GM12878 (cell line): ENCODE measurements around the gene STK10. TPM values are rescaled to one million over a fixed set of nuclear protein-coding genes. Genes with fewer than 3 reads are reported as not detected.

Source experiments
- ATAC-seq: fragments of 200-7000 bp; cut with Tn5 transposase; 3 replicates; pipeline ENCODE4 v1.9.1; 2020; ENCODE audit warnings: mild to moderate bottlenecking, moderate library complexity
- BruUV-seq: library from RNA; stranded (reverse); fragments of 400-500 nt; replicated peaks from 2 replicates; lab custom pipeline; 2021; lab: Mats Ljungman, UMichigan
- CTCF ChIA-PET: fragments of 300-600 bp; sonication (Branson Sonifier 250); formaldehyde crosslinking; extraction: SDS; loops from one replicate; lab custom pipeline; 2021; ENCODE audit warnings: inconsistent platforms; lab: Yijun Ruan, JAX
- POLR2A ChIA-PET: fragments of 350-600 bp; formaldehyde crosslinking; extraction: SDS; loops from one replicate; lab custom pipeline; 2021; ENCODE audit warnings: inconsistent platforms; lab: Charles Lee
- RAD21 ChIA-PET: fragments of 300-600 bp; sonication (Branson Sonifier 250); formaldehyde crosslinking; loops from one replicate; lab custom pipeline; 2023; ENCODE audit warnings: antibody characterized with exemption; ENCODE audit not compliant: unreplicated experiment; lab: Charles Lee
- SMC1A ChIA-PET: fragments of 300-600 bp; sonication (Branson Sonifier 250); formaldehyde crosslinking; loops from one replicate; lab custom pipeline; 2023; ENCODE audit not compliant: unreplicated experiment, uncharacterized antibody; lab: Charles Lee
- DNase-seq: peaks from one replicate; pipeline ENCODE4 v3.0.0-alpha.2; 2011; ENCODE audit warnings: low read depth, low spot score
- FAIRE-seq: peaks from 3 replicates; lab custom pipeline; 2011; peaks lifted over from hg19 to GRCh38; lab: Jason Lieb, UNC
- H2AFZ ChIP-seq: 2 replicates; pipeline ENCODE4 v1.6.0; 2011; ENCODE audit warnings: low read depth, low read length, control low read depth; ENCODE audit not compliant: control insufficient read depth
- H3K27ac ChIP-seq: 2 replicates; pipeline ENCODE4 v1.5.1; 2011; ENCODE audit warnings: control low read depth; ENCODE audit not compliant: control insufficient read depth, insufficient read depth
- H3K27me3 ChIP-seq, 2 experiments: replicated peaks in 1 of 2; 2 replicates each; pipeline versions ENCODE4 v1.6.0 to v1.6.1; 2011; ENCODE audit warnings: low read length in 1 of 2; ENCODE audit not compliant: control insufficient read depth in 2 of 2, insufficient read depth in 2 of 2
- H3K36me3 ChIP-seq, 2 experiments: 2 replicates each; pipeline ENCODE4 v1.5.1; 2011; ENCODE audit warnings: low read length in 1 of 2; ENCODE audit not compliant: control insufficient read depth in 2 of 2, insufficient read depth in 2 of 2
- H3K4me1 ChIP-seq: 2 replicates; pipeline ENCODE4 v1.6.1; 2011; ENCODE audit warnings: mild to moderate bottlenecking, low read length, moderate library complexity, mixed read lengths; ENCODE audit not compliant: control insufficient read depth, insufficient read depth
- H3K4me2 ChIP-seq: 2 replicates; pipeline ENCODE4 v1.6.0; 2011; ENCODE audit warnings: control low read depth; ENCODE audit not compliant: control insufficient read depth, insufficient read depth
- H3K4me3 ChIP-seq: fragments of 200-600 bp; sonication (generic); 2 replicates; pipeline ENCODE4 v1.5.1; 2016
- H3K79me2 ChIP-seq: 2 replicates; pipeline ENCODE4 v1.6.0; 2011; ENCODE audit warnings: low read length; ENCODE audit not compliant: control insufficient read depth, insufficient read depth
- H3K9ac ChIP-seq: 2 replicates; pipeline ENCODE4 v1.8.0; 2011; ENCODE audit warnings: low read length, control low read depth, mixed read lengths; ENCODE audit not compliant: control insufficient read depth, insufficient read depth
- H3K9me3 ChIP-seq: replicated peaks from 3 replicates; pipeline ENCODE4 v1.5.1; 2011; ENCODE audit warnings: mild to moderate bottlenecking, low read length; ENCODE audit not compliant: control insufficient read depth, insufficient read depth
- H4K20me1 ChIP-seq: 2 replicates; pipeline ENCODE4 v1.6.0; 2011; ENCODE audit not compliant: control insufficient read depth, insufficient read depth
- BACH1 ChIP-seq: fragments of 450-650 bp; IDR thresholded peaks from 2 replicates; pipeline ENCODE4 v1.6.1; 2017; ENCODE audit warnings: mild to moderate bottlenecking, borderline replicate concordance
- CBX3 ChIP-seq: fragments of 200-600 bp; sonication (generic); IDR thresholded peaks from 2 replicates; pipeline ENCODE4 v1.6.1; 2016; ENCODE audit warnings: low read depth, borderline replicate concordance
- CREM ChIP-seq: IDR thresholded peaks from 2 replicates; pipeline ENCODE4 v1.6.1; 2014; ENCODE audit warnings: antibody characterized with exemption, low read depth
- HDGF ChIP-seq: fragments of 450-650 bp; IDR thresholded peaks from 2 replicates; pipeline ENCODE4 v1.6.1; 2016; ENCODE audit warnings: antibody characterized with exemption
- NRF1 ChIP-seq: conservative IDR thresholded peaks from 2 replicates; pipeline ENCODE4 v1.6.1; 2011; ENCODE audit warnings: mild to moderate bottlenecking, low read depth, low read length, improper control_type of control experiment
- POLR2A ChIP-seq: IDR thresholded peaks from 2 replicates; pipeline ENCODE4 v1.6.1; 2011; ENCODE audit warnings: low read depth, mild to moderate bottlenecking, low read length
- STAT1 ChIP-seq: fragments of 450-650 bp; conservative IDR thresholded peaks from 2 replicates; pipeline ENCODE4 v1.6.1; 2014; ENCODE audit warnings: antibody characterized with exemption, mild to moderate bottlenecking
- TARDBP ChIP-seq: IDR thresholded peaks from 2 replicates; pipeline ENCODE4 v1.6.1; 2016; ENCODE audit warnings: borderline replicate concordance
- YBX1 ChIP-seq: fragments of 450-650 bp; IDR thresholded peaks from 2 replicates; pipeline ENCODE4 v1.6.1; 2016; ENCODE audit warnings: antibody characterized with exemption
- WGBS: methylation state at CpG from one replicate; pipeline ENCODE4 v1.1.6; 2016; ENCODE audit warnings: low lambda C conversion rate; ENCODE audit not compliant: insufficient replicate concordance, insufficient coverage; ENCODE audit errors: missing lambda C conversion rate; 5-methylcytosine and 5-hydroxymethylcytosine counted together
- in situ Hi-C: fragments of 300-500 bp; cut with MboI; formaldehyde crosslinking; loops from 9 replicates; pipeline ENCODE4 v1.14.3; 2018; ENCODE audit warnings: mixed read lengths
- intact Hi-C: fragments of 100-400 bp; cut with micrococcal nuclease; formaldehyde crosslinking; loops from one replicate; pipeline ENCODE4 v1.14.2; 2022; ENCODE audit not compliant: unreplicated experiment
- polyA plus RNA-seq, 11 experiments: library from polyadenylated mRNA; depleted of rRNA in 4 of 11; unstranded in 6 of 11; stranded (reverse) in 5 of 11; fragments of >200 nt; fragmentation: Nextera tagmentation in 4 of 11; fragmentation: Illumina TruSeq in 1 of 11; extraction: Ambion mirVana in 4 of 11; extraction: Trizol in 1 of 11; gene quantifications; 1 replicate in 1 of 11; 2 replicates in 10 of 11; pipeline versions ENCODE4 v1.2.1 to v1.2.3, GENCODE V29; 2011 to 2016; ENCODE audit warnings: inconsistent platforms in 2 of 11, missing spikeins in 2 of 11, low read depth in 1 of 11
- total RNA-seq, 4 experiments: library from RNA; depleted of rRNA in 3 of 4; stranded (reverse); fragments of >200 nt in 3 of 4; fragmentation: Illumina TruSeq in 1 of 4; extraction: Trizol in 1 of 4; gene quantifications; 2 replicates each; pipeline versions ENCODE4 v1.2.1 to v1.2.3, GENCODE V29; 2013 to 2021
- TF ChIP-seq, protein P1 (sequence below): fragments of 150-350 bp; IDR thresholded peaks from 2 replicates; pipeline ENCODE4 v1.6.1; 2016; ENCODE audit warnings: low read depth, low read length

The STK10 gene
- total and polyA plus RNA-seq, 10 of the 15 experiments (the other 5 are each of a cell fraction or from before 2014, with no cell fraction given) = 14.2 to 96.4 (median 50.6) TPM

DNA sequence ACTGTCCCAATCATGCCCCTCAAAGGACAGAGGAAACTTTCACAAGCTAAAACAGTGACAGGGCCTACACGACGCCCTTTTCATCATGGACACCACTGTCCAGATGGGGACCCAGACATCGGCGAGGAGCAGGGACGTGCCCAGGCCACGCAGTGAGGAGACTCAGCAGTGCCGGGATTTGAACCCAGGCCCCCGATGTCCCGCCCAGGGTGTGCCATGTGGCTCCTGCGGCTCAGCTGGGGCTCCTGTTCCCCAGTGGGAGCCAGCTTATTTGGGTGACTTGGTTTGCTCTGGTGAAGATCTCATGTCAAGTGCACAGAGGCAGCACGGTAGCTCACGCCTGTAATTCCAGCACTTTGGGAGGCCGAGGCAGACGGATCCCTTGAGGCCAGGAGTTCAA is 82.2 kb downstream of the STK10 start:
- no peak overlapping the region for H3K4me3 ChIP-seq
- SMC1A ChIA-PET = interaction anchor here (0.6 to 10.6 kb wide), 6 partner anchors 13 to 260 kb away, joined by 3 to 165 read pairs (median 3); partner anchors contain the start of gene STK10
- FAIRE-seq (no peak), DNase-seq (no peak), ATAC-seq (no peak)
- no peak overlapping the region for H3K27ac ChIP-seq
- H3K27me3 ChIP-seq = no peaks in the 10 kb centered on the region
- H3K4me1 ChIP-seq = peaks cover 25% of the 10 kb centered on the region
- no peak overlapping the region for H3K4me2 ChIP-seq
- H3K9ac ChIP-seq = no peak overlapping the region
- H2AFZ ChIP-seq = no peak overlapping the region
- BruUV-seq = no TSS peak
- H3K9me3 ChIP-seq = no peaks in the 10 kb centered on the region
- H3K36me3 ChIP-seq = peaks cover 44 to 45% of the 10 kb centered on the region in 2 experiments; a peak in 3 of 4 replicates
- WGBS = over 99% methylated on average over 14 of the region's 14 CpGs
- peaks cover 22% of the 10 kb centered on the region for H3K79me2 ChIP-seq
- H4K20me1 ChIP-seq = no peaks in the 10 kb centered on the region
- CTCF ChIA-PET = interaction anchor here (0.6 to 9.7 kb wide), 13 partner anchors 10 to 265 kb away, joined by 3 to 162 read pairs (median 4); partner anchors contain the start of gene STK10
- intact Hi-C loops = loop anchor here (5.0 to 10.0 kb wide), 2 partner anchors 266 to 589 kb away; no protein-coding TSS in a partner anchor
- RAD21 ChIA-PET = interaction anchor here (0.6 to 5.0 kb wide), 7 partner anchors 57 to 187 kb away, joined by 3 to 67 read pairs (median 8); partner anchors contain the start of gene STK10
- TF ChIP-seq NRF1 (no peak), POLR2A (no peak), HDGF (no peak), BACH1 (no peak), TARDBP (no peak), STAT1 (no peak), YBX1 (no peak), CBX3 (no peak), CREM (no peak)
- TF ChIP-seq, protein P1, sequence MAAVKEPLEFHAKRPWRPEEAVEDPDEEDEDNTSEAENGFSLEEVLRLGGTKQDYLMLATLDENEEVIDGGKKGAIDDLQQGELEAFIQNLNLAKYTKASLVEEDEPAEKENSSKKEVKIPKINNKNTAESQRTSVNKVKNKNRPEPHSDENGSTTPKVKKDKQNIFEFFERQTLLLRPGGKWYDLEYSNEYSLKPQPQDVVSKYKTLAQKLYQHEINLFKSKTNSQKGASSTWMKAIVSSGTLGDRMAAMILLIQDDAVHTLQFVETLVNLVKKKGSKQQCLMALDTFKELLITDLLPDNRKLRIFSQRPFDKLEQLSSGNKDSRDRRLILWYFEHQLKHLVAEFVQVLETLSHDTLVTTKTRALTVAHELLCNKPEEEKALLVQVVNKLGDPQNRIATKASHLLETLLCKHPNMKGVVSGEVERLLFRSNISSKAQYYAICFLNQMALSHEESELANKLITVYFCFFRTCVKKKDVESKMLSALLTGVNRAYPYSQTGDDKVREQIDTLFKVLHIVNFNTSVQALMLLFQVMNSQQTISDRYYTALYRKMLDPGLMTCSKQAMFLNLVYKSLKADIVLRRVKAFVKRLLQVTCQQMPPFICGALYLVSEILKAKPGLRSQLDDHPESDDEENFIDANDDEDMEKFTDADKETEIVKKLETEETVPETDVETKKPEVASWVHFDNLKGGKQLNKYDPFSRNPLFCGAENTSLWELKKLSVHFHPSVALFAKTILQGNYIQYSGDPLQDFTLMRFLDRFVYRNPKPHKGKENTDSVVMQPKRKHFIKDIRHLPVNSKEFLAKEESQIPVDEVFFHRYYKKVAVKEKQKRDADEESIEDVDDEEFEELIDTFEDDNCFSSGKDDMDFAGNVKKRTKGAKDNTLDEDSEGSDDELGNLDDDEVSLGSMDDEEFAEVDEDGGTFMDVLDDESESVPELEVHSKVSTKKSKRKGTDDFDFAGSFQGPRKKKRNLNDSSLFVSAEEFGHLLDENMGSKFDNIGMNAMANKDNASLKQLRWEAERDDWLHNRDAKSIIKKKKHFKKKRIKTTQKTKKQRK = no peak
- in situ Hi-C loops = no loop called here
- POLR2A ChIA-PET = interaction anchor here (0.5 to 1.3 kb wide), 4 partner anchors 82 to 510 kb away, joined by 3 to 5 read pairs (median 4); partner anchors contain the start of genes STK10 and UBTD2
